22Rv1 (cell line): Measurements from ENCODE around the gene SLC23A1.

ENCODE experiments used
- H3K27ac ChIP-seq: fragments of 450-650 bp; 2 replicates; pipeline ENCODE4 v1.5.1; 2017
- CTCF ChIP-seq: fragments of 450-650 bp; IDR thresholded peaks from 2 replicates; pipeline ENCODE4 v1.5.1; 2017; ENCODE audit warnings: mild to moderate bottlenecking
- ZFX ChIP-seq: fragments of 450-650 bp; IDR thresholded peaks from 2 replicates; pipeline ENCODE4 v1.6.1; 2017; ENCODE audit warnings: antibody characterized with exemption, borderline replicate concordance

The SLC23A1 gene

GRCh38 chr5:139419226-139420192 lies 36.4 kb upstream of the SLC23A1 start:
- H3K27ac ChIP-seq, result no peak overlapping the region
- no peak for TF ChIP-seq CTCF

- TF ChIP-seq ZFX (no peak), CTCF (no peak)
- H3K27ac ChIP-seq, result no peak overlapping the region
Measured at GRCh38 chr5:139418793-139419192, 35.7 kb upstream of the SLC23A1 start.

GRCh38 chr5:139417214-139417613 lies 34.1 kb upstream of the SLC23A1 start:
- H3K27ac ChIP-seq, result no peak overlapping the region

GRCh38 chr5:139416651-139417050 lies 33.6 kb upstream of the SLC23A1 start:
- TF ChIP-seq CTCF, result no peak
- TF ChIP-seq ZFX, result no peak
- no peak overlapping the region for H3K27ac ChIP-seq

More at GRCh38 chr5:139417214-139417613, 34.1 kb upstream of the SLC23A1 start:
- no peak for TF ChIP-seq CTCF
- no peak for TF ChIP-seq ZFX

- TF ChIP-seq ZFX (no peak), CTCF (no peak)
- H3K27ac ChIP-seq, result no peak overlapping the region
Measured at GRCh38 chr5:139415869-139416268, 32.8 kb upstream of the SLC23A1 start.

- TF ChIP-seq CTCF (no peak), ZFX (no peak)
- H3K27ac ChIP-seq, result no peak overlapping the region
Measured at GRCh38 chr5:139415221-139415861, 32.2 kb upstream of the SLC23A1 start.

GRCh38 chr5:139414581-139415130 lies 31.6 kb upstream of the SLC23A1 start:
- TF ChIP-seq ZFX, result no peak
- no peak for TF ChIP-seq CTCF
- no peak overlapping the region for H3K27ac ChIP-seq
